K562 (cell line): ENCODE results near the gene METAP1. TPM values are rescaled to one million over a fixed set of nuclear protein-coding genes. Genes with fewer than 3 reads are reported as not detected.

ENCODE experiments used
- CBX3 ChIP-seq, 2 experiments: IDR thresholded peaks; 1 replicate in 1 of 2; 2 replicates in 1 of 2; pipeline ENCODE4 v1.6.1; 2012; ENCODE audit warnings: inconsistent platforms in 2 of 2, low read length in 2 of 2, borderline replicate concordance in 1 of 2, control low read depth in 1 of 2
- FOXM1 ChIP-seq, 2 experiments: fragments of 450-650 bp in 1 of 2; sonication (generic) in 1 of 2; formaldehyde crosslinking in 1 of 2; IDR thresholded peaks; 2 replicates each; pipeline versions ENCODE4 v1.6.1 to v1.9.0; 2017 to 2022; ENCODE audit warnings: low read depth in 2 of 2, mild to moderate bottlenecking in 2 of 2, missing genetic modification reagents in 1 of 2, moderate library complexity in 1 of 2
- KDM2B ChIP-seq: fragments of 250-450 bp; sonication (Bioruptor Pico); IDR thresholded peaks from 2 replicates; pipeline ENCODE4 v1.8.0; 2021; ENCODE audit warnings: mild to moderate bottlenecking, moderate library complexity
- KLF10 ChIP-seq: fragments of 250-450 bp; sonication (Bioruptor Pico); IDR thresholded peaks from 2 replicates; pipeline ENCODE4 v1.6.1; 2021; ENCODE audit warnings: matching md5 sums
- MTA1 ChIP-seq: fragments of 450-650 bp; IDR thresholded peaks from 2 replicates; pipeline ENCODE4 v1.6.1; 2017; ENCODE audit warnings: borderline replicate concordance
- MTA2 ChIP-seq: fragments of 450-650 bp; IDR thresholded peaks from 2 replicates; pipeline ENCODE4 v1.6.1; 2016; ENCODE audit warnings: low read depth
- NFIX ChIP-seq: fragments of 250-450 bp; sonication (Bioruptor Pico); IDR thresholded peaks from 2 replicates; pipeline ENCODE4 v1.4.0; 2020; ENCODE audit warnings: low read depth, mild to moderate bottlenecking, moderate library complexity
- NR1H2 ChIP-seq: sonication (generic); formaldehyde crosslinking; IDR thresholded peaks from 2 replicates; pipeline ENCODE4 v1.4.0; 2020; ENCODE audit warnings: mild to moderate bottlenecking, missing genetic modification reagents
- NR3C1 ChIP-seq: sonication (generic); formaldehyde crosslinking; IDR thresholded peaks from 2 replicates; pipeline ENCODE4 v1.8.1; 2022; ENCODE audit warnings: missing genetic modification reagents
- NRF1 ChIP-seq, 2 experiments: fragments of 450-650 bp; IDR thresholded peaks in 1 of 2; conservative IDR thresholded peaks in 1 of 2; 2 replicates each; pipeline ENCODE4 v1.6.1; 2014; ENCODE audit warnings: mild to moderate bottlenecking in 2 of 2
- RAD21 ChIP-seq, 2 experiments: fragments of 250-450 bp in 1 of 2; fragments of 450-650 bp in 1 of 2; sonication (Bioruptor Pico) in 1 of 2; formaldehyde crosslinking in 1 of 2; IDR thresholded peaks in 1 of 2; conservative IDR thresholded peaks in 1 of 2; 2 replicates each; pipeline versions ENCODE4 v1.4.0 to v1.8.0; 2020 to 2022; ENCODE audit warnings: mild to moderate bottlenecking in 2 of 2, moderate library complexity in 1 of 2
- SAFB2 ChIP-seq: fragments of 200-400 bp; formaldehyde crosslinking; IDR thresholded peaks from 2 replicates; pipeline ENCODE4 v1.6.1; 2018; ENCODE audit warnings: borderline replicate concordance, low read length, low read depth, moderate library complexity; ENCODE audit not compliant: severe bottlenecking
- TBL1XR1 ChIP-seq, 2 experiments: IDR thresholded peaks; 2 replicates each; pipeline ENCODE4 v1.6.1; 2012; ENCODE audit warnings: improper control_type of control experiment in 2 of 2, low read length in 2 of 2, mild to moderate bottlenecking in 1 of 2
- TCF7 ChIP-seq: sonication (generic); IDR thresholded peaks from 2 replicates; pipeline ENCODE4 v1.6.1; 2016; ENCODE audit warnings: antibody characterized with exemption, borderline replicate concordance
- TRIM24 ChIP-seq, 2 experiments: fragments of 450-650 bp; IDR thresholded peaks; 2 replicates each; pipeline ENCODE4 v1.6.1; 2016
- USF1 ChIP-seq: sonication (generic); formaldehyde crosslinking; IDR thresholded peaks from 2 replicates; pipeline ENCODE4 v1.9.0; 2022; ENCODE audit warnings: mild to moderate bottlenecking, missing genetic modification reagents
- ZBTB49 ChIP-seq: sonication (generic); formaldehyde crosslinking; IDR thresholded peaks from 2 replicates; pipeline ENCODE4 v1.8.0; 2022; ENCODE audit warnings: missing genetic modification reagents, mild to moderate bottlenecking, borderline replicate concordance
- ZKSCAN8 ChIP-seq: fragments of 200-800 bp; sonication (Bioruptor generic); IDR thresholded peaks from 2 replicates; pipeline ENCODE4 v1.6.1; 2016; ENCODE audit warnings: missing genetic modification characterization, missing compliant biosample characterization
- ZNF232 ChIP-seq: sonication (generic); formaldehyde crosslinking; IDR thresholded peaks from 2 replicates; pipeline ENCODE4 v1.8.0; 2022; ENCODE audit warnings: mild to moderate bottlenecking, missing genetic modification reagents
- ZNF644 ChIP-seq: fragments of 200-800 bp; sonication (Bioruptor generic); IDR thresholded peaks from 2 replicates; pipeline ENCODE4 v1.6.1; 2016; ENCODE audit warnings: low read depth, missing genetic modification characterization, missing compliant biosample characterization
- polyA plus RNA-seq, 8 experiments: library from polyadenylated mRNA; depleted of rRNA in 4 of 8; stranded (reverse) in 5 of 8; unstranded in 3 of 8; fragments of >200 nt; fragmentation: Nextera tagmentation in 2 of 8; fragmentation: Illumina TruSeq in 1 of 8; extraction: Ambion mirVana in 2 of 8; extraction: Trizol in 1 of 8; gene quantifications; 2 replicates each; pipeline versions ENCODE4 v1.2.1 to v1.2.3, GENCODE V29; 2011 to 2014; ENCODE audit warnings: inconsistent platforms in 1 of 8, missing spikeins in 1 of 8
- total RNA-seq, 7 experiments: library from RNA; depleted of rRNA in 6 of 7; stranded (reverse); fragments of >200 nt in 6 of 7; fragmentation: Illumina TruSeq in 2 of 7; extraction: Trizol in 2 of 7; gene quantifications; 2 replicates each; pipeline versions ENCODE4 v1.2.1 to v1.2.3, GENCODE V29; 2011 to 2021; ENCODE audit warnings: low replicate concordance in 1 of 7
- TF ChIP-seq, protein P1 (sequence below): sonication (generic); formaldehyde crosslinking; IDR thresholded peaks from 2 replicates; pipeline ENCODE4 v1.8.1; 2022; ENCODE audit warnings: missing genetic modification reagents
- TF ChIP-seq, protein P2 (sequence below): fragments of 200-800 bp; sonication (Bioruptor generic); IDR thresholded peaks from 2 replicates; pipeline ENCODE4 v1.6.1; 2017; ENCODE audit warnings: missing genetic modification characterization, missing compliant biosample characterization

Gene METAP1
- total and polyA plus RNA-seq, 9 of the 15 experiments (the other 6 are each of a cell fraction or from before 2014, with no cell fraction given): 31.4 to 77.6 (median 59.5) TPM

GRCh38 chr4:99088481-99089365 lies 93.2 kb downstream of the METAP1 start, which contains the start of gene ADH5 (continued):
- TF ChIP-seq KLF10: no peak
- peak; percentile 41; the same call in 1 of the 2 replicates for TF ChIP-seq ZNF232 (CRISPR knock-in tag)
- TF ChIP-seq, protein P1, sequence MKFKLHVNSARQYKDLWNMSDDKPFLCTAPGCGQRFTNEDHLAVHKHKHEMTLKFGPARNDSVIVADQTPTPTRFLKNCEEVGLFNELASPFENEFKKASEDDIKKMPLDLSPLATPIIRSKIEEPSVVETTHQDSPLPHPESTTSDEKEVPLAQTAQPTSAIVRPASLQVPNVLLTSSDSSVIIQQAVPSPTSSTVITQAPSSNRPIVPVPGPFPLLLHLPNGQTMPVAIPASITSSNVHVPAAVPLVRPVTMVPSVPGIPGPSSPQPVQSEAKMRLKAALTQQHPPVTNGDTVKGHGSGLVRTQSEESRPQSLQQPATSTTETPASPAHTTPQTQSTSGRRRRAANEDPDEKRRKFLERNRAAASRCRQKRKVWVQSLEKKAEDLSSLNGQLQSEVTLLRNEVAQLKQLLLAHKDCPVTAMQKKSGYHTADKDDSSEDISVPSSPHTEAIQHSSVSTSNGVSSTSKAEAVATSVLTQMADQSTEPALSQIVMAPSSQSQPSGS (CRISPR knock-in tag): no peak
- TF ChIP-seq KDM2B: no peak
- TF ChIP-seq NFIX (CRISPR knock-in tag): no peak
- no peak for TF ChIP-seq MTA1
- no peak for TF ChIP-seq TCF7
- no peak for TF ChIP-seq CBX3 (IDR thresholded peaks at IDR 0.05; ENCODE audit: borderline replicate concordance in 1 of 2, low read length in 2 of 2)
- TF ChIP-seq, protein P2, sequence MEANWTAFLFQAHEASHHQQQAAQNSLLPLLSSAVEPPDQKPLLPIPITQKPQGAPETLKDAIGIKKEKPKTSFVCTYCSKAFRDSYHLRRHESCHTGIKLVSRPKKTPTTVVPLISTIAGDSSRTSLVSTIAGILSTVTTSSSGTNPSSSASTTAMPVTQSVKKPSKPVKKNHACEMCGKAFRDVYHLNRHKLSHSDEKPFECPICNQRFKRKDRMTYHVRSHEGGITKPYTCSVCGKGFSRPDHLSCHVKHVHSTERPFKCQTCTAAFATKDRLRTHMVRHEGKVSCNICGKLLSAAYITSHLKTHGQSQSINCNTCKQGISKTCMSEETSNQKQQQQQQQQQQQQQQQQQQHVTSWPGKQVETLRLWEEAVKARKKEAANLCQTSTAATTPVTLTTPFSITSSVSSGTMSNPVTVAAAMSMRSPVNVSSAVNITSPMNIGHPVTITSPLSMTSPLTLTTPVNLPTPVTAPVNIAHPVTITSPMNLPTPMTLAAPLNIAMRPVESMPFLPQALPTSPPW: peak; percentile 89
- no peak for TF ChIP-seq ZNF644 (tag)
- TF ChIP-seq NR1H2 (CRISPR knock-in tag): no peak
- TF ChIP-seq USF1 (CRISPR knock-in tag): no peak
- no peak for TF ChIP-seq MTA2
- TF ChIP-seq ZKSCAN8 (CRISPR knock-in tag): no peak
- TF ChIP-seq NRF1 (conservative IDR thresholded peaks at IDR 0.05 in 1 of 2, IDR thresholded peaks at IDR 0.05 in 1 of 2): peak; percentile 80 to 82
- TF ChIP-seq ZBTB49 (CRISPR knock-in tag): no peak
- TF ChIP-seq SAFB2: no peak
- TF ChIP-seq RAD21 (CRISPR knock-in tag; conservative IDR thresholded peaks at IDR 0.05 in 1 of 2, IDR thresholded peaks at IDR 0.05 in 1 of 2): no peak
- TF ChIP-seq FOXM1 (IDR thresholded peaks at IDR 0.05; ENCODE audit: low read depth): no peak
- no peak for TF ChIP-seq FOXM1 (CRISPR knock-in tag; IDR thresholded peaks at IDR 0.05; ENCODE audit: low read depth)
- TF ChIP-seq NR3C1: no peak
- TF ChIP-seq TBL1XR1 (IDR thresholded peaks at IDR 0.05; ENCODE audit: low read length in 2 of 2): 0 out of 4 replicates have a peak, but pooled peaks of 1 of the 2 experiments have one; percentile 35
- peak in 1 of 2 experiments; percentile 42; a peak in 1 of 4 replicates for TF ChIP-seq TRIM24 (IDR thresholded peaks at IDR 0.05)
